Neural cell (in vitro differentiated cells): ENCODE data around the gene SLC6A15. TPM values are rescaled to one million over a fixed set of nuclear protein-coding genes. Genes with fewer than 3 reads are reported as not detected.

Source experiments
- H2AFZ ChIP-seq: fragments of 200-600, 300-800 bp; sonication (generic), shearing (Covaris generic); 2 replicates; pipeline ENCODE4 v1.6.0; 2014; ENCODE audit warnings: low read depth, mild to moderate bottlenecking, antibody characterized with exemption, low read length, moderate library complexity
- H3F3A ChIP-seq: fragments of 200-600 bp; shearing (Covaris generic); 2 replicates; pipeline ENCODE4 v1.6.1; 2016; ENCODE audit warnings: mild to moderate bottlenecking, moderate library complexity, mixed read lengths, antibody characterized with exemption, low read length; ENCODE audit not compliant: insufficient read depth, poor library complexity, severe bottlenecking
- H3K27ac ChIP-seq: fragments of 200-600, 300-800 bp; sonication (generic), shearing (Covaris generic); 2 replicates; pipeline ENCODE4 v1.5.1; 2014; ENCODE audit warnings: mild to moderate bottlenecking, low read length, moderate library complexity
- H3K27me3 ChIP-seq: fragments of 300-800, 200-600 bp; sonication (generic), shearing (Covaris generic); 2 replicates; pipeline ENCODE4 v1.6.0; 2014; ENCODE audit warnings: mild to moderate bottlenecking, low read depth, low read length, moderate library complexity; ENCODE audit not compliant: insufficient read depth
- H3K36me3 ChIP-seq: fragments of 300-800, 200-600 bp; sonication (generic), shearing (Covaris generic); 2 replicates; pipeline ENCODE4 v1.5.1; 2014; ENCODE audit warnings: mild to moderate bottlenecking, antibody characterized with exemption, low read length, moderate library complexity; ENCODE audit not compliant: insufficient read depth
- H3K4me2 ChIP-seq: fragments of 300-800, 200-600 bp; sonication (generic), shearing (Covaris generic); 2 replicates; pipeline ENCODE4 v1.6.0; 2014; ENCODE audit warnings: mild to moderate bottlenecking, low read length
- H3K4me3 ChIP-seq: fragments of 300-800, 200-600 bp; sonication (generic), shearing (Covaris generic); 2 replicates; pipeline ENCODE4 v1.5.1; 2014; ENCODE audit warnings: mild to moderate bottlenecking, low read length, moderate library complexity
- H3K79me2 ChIP-seq: fragments of 200-600 bp; shearing (Covaris generic); replicated peaks from 2 replicates; pipeline ENCODE4 v1.6.0; 2014; ENCODE audit warnings: mild to moderate bottlenecking, low read length, moderate library complexity; ENCODE audit not compliant: insufficient read depth
- H3K9ac ChIP-seq: fragments of 300-800, 200-600 bp; sonication (generic), shearing (Covaris generic); 2 replicates; pipeline ENCODE4 v1.6.1; 2016; ENCODE audit warnings: mild to moderate bottlenecking, low read length, mixed read lengths
- H3K9me2 ChIP-seq: fragments of 200-600 bp; shearing (Covaris generic); 2 replicates; pipeline ENCODE4 v1.6.1; 2016; ENCODE audit warnings: mild to moderate bottlenecking, low read length, mixed read lengths; ENCODE audit not compliant: insufficient read depth
- H3K9me3 ChIP-seq: fragments of 200-600, 300-800 bp; sonication (generic), shearing (Covaris generic); 2 replicates; pipeline ENCODE4 v1.6.1; 2016; ENCODE audit warnings: mild to moderate bottlenecking, mixed run types, low read length, moderate library complexity, mixed read lengths
- H4K20me1 ChIP-seq: fragments of 200-600 bp; shearing (Covaris generic); 2 replicates; pipeline ENCODE4 v1.6.1; 2016; ENCODE audit warnings: mild to moderate bottlenecking, mixed run types; ENCODE audit not compliant: insufficient read depth
- EP300 ChIP-seq: fragments of 450-650 bp; conservative IDR thresholded peaks from 2 replicates; pipeline ENCODE4 v1.6.1; 2014; ENCODE audit warnings: antibody characterized with exemption, mild to moderate bottlenecking, moderate library complexity; ENCODE audit not compliant: poor library complexity, severe bottlenecking
- EZH2 ChIP-seq: fragments of 200-600, 300-800 bp; shearing (Covaris generic), sonication (generic); IDR thresholded peaks from 2 replicates; pipeline ENCODE4 v1.6.1; 2014; ENCODE audit warnings: antibody characterized with exemption, low read length, borderline replicate concordance, mild to moderate bottlenecking; ENCODE audit not compliant: insufficient read depth, poor library complexity, severe bottlenecking
- MXI1 ChIP-seq: fragments of 450-650 bp; conservative IDR thresholded peaks from 2 replicates; pipeline ENCODE4 v1.6.1; 2014; ENCODE audit warnings: antibody characterized with exemption, mild to moderate bottlenecking; ENCODE audit not compliant: poor library complexity, severe bottlenecking
- POLR2AphosphoS5 ChIP-seq: IDR thresholded peaks from 2 replicates; pipeline ENCODE4 v1.6.1; 2012
- RAD21 ChIP-seq: fragments of 450-650 bp; conservative IDR thresholded peaks from 2 replicates; pipeline ENCODE4 v1.6.1; 2014; ENCODE audit warnings: antibody characterized with exemption, mild to moderate bottlenecking, moderate library complexity
- REST ChIP-seq: IDR thresholded peaks from 2 replicates; pipeline ENCODE4 v1.6.1; 2012; ENCODE audit warnings: borderline replicate concordance
- SMC3 ChIP-seq: fragments of 450-650 bp; conservative IDR thresholded peaks from 2 replicates; pipeline ENCODE4 v1.6.1; 2014; ENCODE audit warnings: antibody characterized with exemption, mild to moderate bottlenecking, moderate library complexity; ENCODE audit not compliant: poor library complexity
- TAF1 ChIP-seq: IDR thresholded peaks from 2 replicates; pipeline ENCODE4 v1.6.1; 2012; ENCODE audit warnings: low read depth
- polyA plus RNA-seq: library from polyadenylated mRNA; depleted of rRNA; stranded (reverse); fragments of >200 nt; gene quantifications from 2 replicates; pipeline ENCODE4 v1.2.3, GENCODE V29; 2014
- TF ChIP-seq, protein P1 (sequence below): fragments of 450-650 bp; IDR thresholded peaks from 2 replicates; pipeline ENCODE4 v1.5.1; 2014; ENCODE audit warnings: antibody characterized with exemption, mild to moderate bottlenecking, moderate library complexity; ENCODE audit not compliant: poor library complexity, severe bottlenecking

Gene SLC6A15
- polyA plus RNA-seq, 1 donor from 2014 or later = 11.4 TPM

GRCh38 chr12:84877340-84877739 lies 35.3 kb downstream of the SLC6A15 start:
- Histone ChIP-seq H3K9ac (no peak overlapping the region), H3K27me3 (no peaks in the 10 kb centered on the region), H3K9me2 (no peaks in the 10 kb centered on the region), H3K4me2 (no peak overlapping the region), H3F3A (no peaks in the 10 kb centered on the region), H3K79me2 (no peaks in the 10 kb centered on the region), H3K36me3 (no peaks in the 10 kb centered on the region), H3K4me3 (no peak overlapping the region), H2AFZ (no peak overlapping the region), H3K27ac (no peak overlapping the region), H3K9me3 (no peaks in the 10 kb centered on the region), H4K20me1 (no peaks in the 10 kb centered on the region)
- TF ChIP-seq TAF1 (no peak), EP300 (no peak), POLR2AphosphoS5 (no peak), SMC3 (no peak), MXI1 (no peak), EZH2 (no peak), RAD21 (no peak), REST (no peak)
- TF ChIP-seq, protein P1, sequence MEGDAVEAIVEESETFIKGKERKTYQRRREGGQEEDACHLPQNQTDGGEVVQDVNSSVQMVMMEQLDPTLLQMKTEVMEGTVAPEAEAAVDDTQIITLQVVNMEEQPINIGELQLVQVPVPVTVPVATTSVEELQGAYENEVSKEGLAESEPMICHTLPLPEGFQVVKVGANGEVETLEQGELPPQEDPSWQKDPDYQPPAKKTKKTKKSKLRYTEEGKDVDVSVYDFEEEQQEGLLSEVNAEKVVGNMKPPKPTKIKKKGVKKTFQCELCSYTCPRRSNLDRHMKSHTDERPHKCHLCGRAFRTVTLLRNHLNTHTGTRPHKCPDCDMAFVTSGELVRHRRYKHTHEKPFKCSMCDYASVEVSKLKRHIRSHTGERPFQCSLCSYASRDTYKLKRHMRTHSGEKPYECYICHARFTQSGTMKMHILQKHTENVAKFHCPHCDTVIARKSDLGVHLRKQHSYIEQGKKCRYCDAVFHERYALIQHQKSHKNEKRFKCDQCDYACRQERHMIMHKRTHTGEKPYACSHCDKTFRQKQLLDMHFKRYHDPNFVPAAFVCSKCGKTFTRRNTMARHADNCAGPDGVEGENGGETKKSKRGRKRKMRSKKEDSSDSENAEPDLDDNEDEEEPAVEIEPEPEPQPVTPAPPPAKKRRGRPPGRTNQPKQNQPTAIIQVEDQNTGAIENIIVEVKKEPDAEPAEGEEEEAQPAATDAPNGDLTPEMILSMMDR = no peak

DNA sequence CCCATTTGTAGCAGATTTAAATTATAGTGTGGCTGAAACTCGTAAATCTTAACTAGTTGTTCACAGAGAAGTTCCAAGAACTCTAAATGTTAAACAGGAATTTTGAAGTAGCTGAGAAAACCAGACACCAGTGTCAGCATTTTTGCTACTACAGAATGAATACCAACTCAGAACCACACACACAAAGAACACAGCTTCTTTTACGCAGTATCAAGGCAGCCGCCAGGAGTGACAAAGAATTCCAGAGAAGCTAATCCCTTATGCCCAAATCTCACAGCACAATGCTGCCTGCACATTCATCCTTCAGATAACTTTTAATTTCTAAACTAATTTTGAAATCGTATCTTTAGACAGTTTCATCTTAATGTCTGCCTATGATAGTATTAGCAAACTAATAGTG lies 37.4 kb downstream of the SLC6A15 start:
- Histone ChIP-seq H3K4me2 (no peak overlapping the region), H2AFZ (no peak overlapping the region), H3K27me3 (no peaks in the 10 kb centered on the region), H3K27ac (no peak overlapping the region), H3K36me3 (no peaks in the 10 kb centered on the region), H3K4me3 (no peak overlapping the region), H3F3A (no peaks in the 10 kb centered on the region), H3K9ac (no peak overlapping the region), H4K20me1 (no peaks in the 10 kb centered on the region), H3K9me3 (no peaks in the 10 kb centered on the region), H3K9me2 (no peaks in the 10 kb centered on the region), H3K79me2 (no peaks in the 10 kb centered on the region)
- TF ChIP-seq EZH2 = no peak
- TF ChIP-seq REST = no peak
- no peak for TF ChIP-seq POLR2AphosphoS5
- no peak for TF ChIP-seq MXI1
- TF ChIP-seq RAD21 = no peak
- no peak for TF ChIP-seq SMC3
- TF ChIP-seq TAF1 = no peak
- TF ChIP-seq, protein P1 = no peak
